ENCODE measurements around the gene MAP6.
"Not testable (repeated sequence)": the region's sequence is repeated elsewhere in the genome, so short reads cannot be mapped to it uniquely, and the experiment has no call there.

Gene MAP6

GRCh38 chr11:75668451-75669297 lies at the start of gene MAP6:
TSS of gene MAP6 (minus strand) at chr11:75669038. CDS start at chr11:75668369, 669 bp downstream.
- no peak for DNase-seq

GRCh38 chr11:75717608-75718418 lies 49.0 kb upstream of the MAP6 start, which contains the start of gene MOGAT2:
TSS of gene MOGAT2 (plus strand) at chr11:75717838. CDS start at chr11:75717889, 51 bp downstream.
- no peak for DNase-seq

- DNase-seq, result no peak
These were observed 47.8 kb upstream of the MAP6 start for GRCh38 chr11:75716659-75717058.

GRCh38 chr11:75715688-75716087 lies 46.9 kb upstream of the MAP6 start:
- DNase-seq, result no peak

- DNase-seq, result peak; percentile 16
These were observed 45.4 kb upstream of the MAP6 start for GRCh38 chr11:75714211-75714610.

- DNase-seq, result no peak
These were observed 37.5 kb upstream of the MAP6 start for GRCh38 chr11:75706260-75706729.

- no peak for DNase-seq
These were observed 36.7 kb upstream of the MAP6 start for GRCh38 chr11:75705541-75705940.

GRCh38 chr11:75703695-75704237 lies 34.9 kb upstream of the MAP6 start:
- no peak for DNase-seq

GRCh38 chr11:75700940-75701339 lies 32.1 kb upstream of the MAP6 start:
- no peak for DNase-seq

- DNase-seq, result no peak
These were observed 29.2 kb upstream of the MAP6 start for GRCh38 chr11:75697906-75698581.

- no peak for DNase-seq
These were observed 23.0 kb upstream of the MAP6 start for GRCh38 chr11:75691804-75692203.

- DNase-seq, result no peak
These were observed 21.2 kb upstream of the MAP6 start for GRCh38 chr11:75689863-75690609.

- DNase-seq, result not testable (repeated sequence)
These were observed 15.0 kb upstream of the MAP6 start for GRCh38 chr11:75683856-75684255.

- DNase-seq, result no peak
These were observed 10.7 kb upstream of the MAP6 start for GRCh38 chr11:75679566-75679965.

- DNase-seq, result no peak
These were observed 9.9 kb upstream of the MAP6 start for GRCh38 chr11:75678620-75679259.

GRCh38 chr11:75677909-75678308 lies 9.1 kb upstream of the MAP6 start:
- no peak for DNase-seq

GRCh38 chr11:75677275-75677674 lies 8.4 kb upstream of the MAP6 start:
- no peak for DNase-seq

- no peak for DNase-seq
These were observed 5.2 kb upstream of the MAP6 start for GRCh38 chr11:75673977-75674582.

GRCh38 chr11:75667831-75668450 lies 897 bp downstream of the MAP6 start:
- no peak for DNase-seq

- DNase-seq, result no peak
These were observed 1.5 kb downstream of the MAP6 start for GRCh38 chr11:75667255-75667830.

Measured in NCI-H187 treated with DMSO at 0.1 percent for 48 hours (cell line).